D721Med (cell line): Measurements from ENCODE around the gene RGS6.

ENCODE experiments used
- DNase-seq: peaks from one replicate; pipeline ENCODE4 v3.0.0; 2011; ENCODE audit warnings: low spot score; ENCODE audit not compliant: insufficient read length
- FAIRE-seq: peaks from 2 replicates; lab custom pipeline; 2011; peaks lifted over from hg19 to GRCh38; lab: Jason Lieb, UNC
- TF ChIP-seq, protein P1 (sequence below): IDR thresholded peaks from 2 replicates; pipeline ENCODE4 v1.5.1; 2012; ENCODE audit warnings: mild to moderate bottlenecking, control low read depth; ENCODE audit not compliant: insufficient read depth; ENCODE audit errors: missing control alignments

Gene RGS6

DNA sequence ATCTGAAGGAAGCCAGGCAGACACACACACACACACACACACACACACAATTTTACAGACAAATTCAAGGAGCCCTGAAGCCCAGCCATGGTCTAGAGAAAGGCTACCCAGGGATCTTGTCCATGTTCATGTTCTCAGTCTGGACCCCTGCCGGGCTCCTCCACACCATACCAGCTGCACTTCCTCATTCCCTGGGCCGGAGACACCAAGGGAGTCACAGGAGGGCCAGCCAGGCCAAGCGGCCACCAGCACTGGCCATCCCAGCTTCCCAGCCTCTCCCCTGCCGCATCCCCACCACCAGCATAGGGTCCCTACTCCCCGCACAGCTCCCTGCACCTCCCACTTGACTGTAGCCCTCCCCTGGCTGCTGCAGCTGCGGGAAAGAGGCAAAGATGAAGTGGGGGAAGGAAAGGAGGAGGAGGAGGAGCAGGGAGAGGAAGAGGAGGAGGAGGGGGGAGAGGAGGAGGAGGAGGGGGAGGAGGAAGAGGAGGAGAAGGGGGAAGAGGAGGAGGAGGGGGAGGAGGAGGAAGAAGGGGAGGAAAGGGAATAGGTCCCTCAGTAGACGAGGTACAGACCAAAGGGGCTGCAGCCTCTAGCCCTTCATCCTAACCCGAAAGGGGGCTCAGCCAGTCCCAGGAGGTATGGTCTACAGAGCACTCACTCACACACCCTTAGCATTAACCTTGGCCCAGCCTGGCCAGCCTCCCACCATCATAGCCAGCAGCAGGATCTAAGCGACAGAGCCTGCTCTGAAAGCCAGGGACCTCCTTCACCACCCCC, 668.5 kb downstream of the RGS6 start:
- DNase-seq, result no peak
- no peak for FAIRE-seq
- TF ChIP-seq, protein P1, sequence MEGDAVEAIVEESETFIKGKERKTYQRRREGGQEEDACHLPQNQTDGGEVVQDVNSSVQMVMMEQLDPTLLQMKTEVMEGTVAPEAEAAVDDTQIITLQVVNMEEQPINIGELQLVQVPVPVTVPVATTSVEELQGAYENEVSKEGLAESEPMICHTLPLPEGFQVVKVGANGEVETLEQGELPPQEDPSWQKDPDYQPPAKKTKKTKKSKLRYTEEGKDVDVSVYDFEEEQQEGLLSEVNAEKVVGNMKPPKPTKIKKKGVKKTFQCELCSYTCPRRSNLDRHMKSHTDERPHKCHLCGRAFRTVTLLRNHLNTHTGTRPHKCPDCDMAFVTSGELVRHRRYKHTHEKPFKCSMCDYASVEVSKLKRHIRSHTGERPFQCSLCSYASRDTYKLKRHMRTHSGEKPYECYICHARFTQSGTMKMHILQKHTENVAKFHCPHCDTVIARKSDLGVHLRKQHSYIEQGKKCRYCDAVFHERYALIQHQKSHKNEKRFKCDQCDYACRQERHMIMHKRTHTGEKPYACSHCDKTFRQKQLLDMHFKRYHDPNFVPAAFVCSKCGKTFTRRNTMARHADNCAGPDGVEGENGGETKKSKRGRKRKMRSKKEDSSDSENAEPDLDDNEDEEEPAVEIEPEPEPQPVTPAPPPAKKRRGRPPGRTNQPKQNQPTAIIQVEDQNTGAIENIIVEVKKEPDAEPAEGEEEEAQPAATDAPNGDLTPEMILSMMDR, result no peak

DNA sequence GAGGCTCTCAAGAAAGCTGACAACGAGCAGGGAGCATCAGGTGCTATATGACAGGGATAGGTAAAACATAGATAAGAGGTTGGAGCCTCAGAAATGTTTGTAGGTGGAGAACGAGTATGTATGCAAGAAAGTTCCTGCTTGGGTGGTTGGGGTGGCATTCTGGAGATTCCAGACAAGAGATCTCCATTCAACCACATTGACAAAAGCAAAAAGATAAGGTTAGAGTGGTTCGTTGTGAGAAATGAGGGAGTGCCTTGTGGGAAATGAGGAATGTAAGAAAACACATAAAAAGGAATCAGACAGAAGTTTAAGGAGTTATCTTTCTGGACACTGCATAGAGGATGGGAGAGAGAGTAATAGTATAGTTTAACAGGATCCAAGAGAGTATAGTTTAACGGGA, 671.4 kb downstream of the RGS6 start:
- TF ChIP-seq, protein P1, result no peak
- no peak for DNase-seq
- FAIRE-seq, result no peak

DNA sequence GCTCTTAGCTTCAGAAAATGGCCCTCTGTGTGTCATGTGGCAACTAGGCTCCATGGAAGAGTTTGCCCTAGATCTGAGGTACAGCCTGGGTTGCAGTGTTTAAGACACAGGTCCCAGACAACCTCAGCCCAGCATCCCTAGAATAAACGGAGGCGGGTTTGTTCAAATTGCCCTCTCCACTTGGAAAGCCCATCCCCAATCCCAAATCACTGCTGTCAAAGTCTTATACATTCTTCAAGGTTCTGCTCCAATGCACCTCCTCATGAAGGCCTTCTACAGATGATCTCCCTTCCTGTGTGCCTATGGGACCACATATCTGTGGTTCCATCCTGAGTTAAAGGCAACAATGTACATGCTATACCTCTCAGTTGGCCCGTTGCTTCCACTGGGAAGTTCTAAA, 671.9 kb downstream of the RGS6 start:
- TF ChIP-seq, protein P1, result no peak
- DNase-seq, result no peak
- no peak for FAIRE-seq

DNA sequence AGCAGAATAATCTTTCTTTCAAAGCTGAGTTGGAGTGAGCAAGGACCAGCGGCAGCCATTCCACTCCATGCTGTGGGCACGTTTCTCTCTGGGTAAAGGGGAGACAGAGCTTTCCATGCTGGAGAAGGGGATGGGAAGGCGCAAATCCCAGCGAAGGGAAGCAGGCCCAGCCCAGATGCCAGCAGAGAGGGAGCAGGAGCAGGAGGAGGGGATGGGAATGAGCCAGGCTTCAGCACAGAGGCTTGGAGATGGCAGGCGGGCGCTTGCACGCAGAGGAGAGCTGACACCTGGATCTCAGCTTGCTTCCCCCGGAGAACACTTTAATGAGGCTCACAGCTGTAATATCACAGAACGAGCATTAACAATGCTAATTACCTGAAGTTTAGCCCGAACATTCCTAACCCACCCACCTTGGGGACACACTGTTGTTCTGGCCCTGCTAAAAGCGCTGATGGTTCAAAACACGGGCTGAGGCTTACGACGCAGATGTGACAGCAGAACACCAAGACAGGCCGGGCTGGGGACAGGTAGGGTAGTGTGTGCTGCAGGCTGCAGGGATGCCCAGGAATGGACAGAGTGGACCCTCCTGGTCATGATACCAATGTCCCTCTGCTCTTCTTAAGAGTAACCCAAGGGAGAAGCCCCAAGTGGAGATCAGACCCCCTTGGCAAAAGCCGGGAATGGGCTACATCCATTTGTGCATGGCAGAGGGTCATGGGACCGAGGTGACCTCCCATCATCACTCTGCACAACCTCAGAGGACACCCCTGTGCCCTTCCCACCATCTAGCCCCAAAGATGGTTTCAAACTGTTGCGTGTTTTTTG, 673.1 kb downstream of the RGS6 start:
- DNase-seq (no peak), FAIRE-seq (no peak)
- TF ChIP-seq, protein P1, result no peak

DNA sequence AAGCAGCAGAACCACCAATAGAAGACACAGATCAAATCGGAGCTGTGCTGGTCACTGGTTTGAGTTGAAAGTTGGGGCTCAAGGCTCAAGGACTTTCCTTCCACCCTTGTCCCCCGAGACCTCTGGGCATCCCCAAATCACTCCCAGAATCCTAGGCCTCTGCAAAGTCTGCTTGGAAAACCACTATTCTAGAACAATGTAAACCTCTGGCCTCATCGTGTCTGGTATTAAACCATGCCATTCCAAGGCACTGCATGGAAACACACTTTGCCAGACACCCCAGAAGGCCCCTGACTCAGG, 673.6 kb downstream of the RGS6 start:
- DNase-seq (no peak), FAIRE-seq (no peak)
- TF ChIP-seq, protein P1, result no peak

DNA sequence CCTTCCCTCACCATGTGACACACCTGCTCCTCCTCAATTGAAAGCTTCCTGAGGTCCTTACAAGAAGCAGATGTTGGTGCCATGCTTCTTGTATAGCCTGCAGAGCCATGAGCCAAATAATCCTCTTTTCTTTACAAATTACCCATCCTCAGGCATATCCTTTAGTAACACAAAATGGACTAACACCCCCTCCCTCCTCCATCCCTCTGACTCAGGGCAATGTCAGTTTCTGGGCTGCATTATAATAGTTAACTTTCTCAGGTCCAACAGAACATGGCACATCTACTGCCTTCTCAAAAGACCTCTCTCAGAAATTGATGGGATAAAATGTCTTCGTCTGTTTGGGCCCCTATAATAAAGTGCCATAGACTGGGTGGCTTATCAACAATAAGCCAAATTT, 674.6 kb downstream of the RGS6 start:
- TF ChIP-seq, protein P1, result no peak
- FAIRE-seq (no peak), DNase-seq (no peak)
